Common myeloid progenitor, CD34-positive (primary cell): ENCODE measurements around the gene CDK14.
A peak's percentile ranks its signal among the peaks of the same experiment; 100 is the strongest.

Source experiments
- CTCF ChIA-PET: fragments of 350-600 bp; sonication (Branson Sonifier 250); formaldehyde crosslinking; loops from one replicate; lab custom pipeline; 2021; ENCODE audit warnings: antibody characterized with exemption; lab: Charles Lee
- POLR2A ChIA-PET: fragments of 350-600 bp; sonication (Branson Sonifier 250); formaldehyde crosslinking; loops from one replicate; lab custom pipeline; 2021; ENCODE audit warnings: antibody characterized with exemption; lab: Charles Lee
- DNase-seq, 3 donors: peaks; one replicate each; pipeline versions ENCODE4 v3.0.0 to v3.0.0-alpha.2; 2013
- H3K27ac ChIP-seq, 2 experiments: 1 replicate in 1 of 2; 2 replicates in 1 of 2; pipeline ENCODE4 v1.7.0; 2013; ENCODE audit warnings: inconsistent platforms in 2 of 2, low read length in 2 of 2, mild to moderate bottlenecking in 2 of 2, low read depth in 1 of 2, moderate library complexity in 1 of 2; ENCODE audit not compliant: severe bottlenecking in 2 of 2, insufficient read depth in 1 of 2, poor library complexity in 1 of 2
- H3K27me3 ChIP-seq, 5 experiments: replicated peaks in 2 of 5; 1 replicate in 3 of 5; 2 replicates in 2 of 5; pipeline versions ENCODE4 v1.6.1 to v1.7.0; 2013; ENCODE audit warnings: low read length in 4 of 5, mild to moderate bottlenecking in 2 of 5, moderate library complexity in 2 of 5, inconsistent platforms in 1 of 5; ENCODE audit not compliant: insufficient read depth in 5 of 5, control insufficient read depth in 4 of 5
- H3K36me3 ChIP-seq, 4 experiments: 1 replicate in 2 of 4; 2 replicates in 2 of 4; pipeline versions ENCODE4 v1.6.1 to v1.7.0; 2013; ENCODE audit warnings: low read length in 3 of 4, control low read depth in 1 of 4, mild to moderate bottlenecking in 1 of 4; ENCODE audit not compliant: control insufficient read depth in 4 of 4, insufficient read depth in 4 of 4
- H3K4me1 ChIP-seq, 4 experiments: 1 replicate in 3 of 4; 2 replicates in 1 of 4; pipeline versions ENCODE4 v1.6.1 to v1.7.1; 2013; ENCODE audit warnings: low read length in 3 of 4, mild to moderate bottlenecking in 3 of 4, control low read depth in 1 of 4, inconsistent platforms in 1 of 4, moderate library complexity in 1 of 4; ENCODE audit not compliant: control insufficient read depth in 4 of 4, insufficient read depth in 4 of 4; ENCODE audit errors: control extremely low read depth in 1 of 4
- H3K4me3 ChIP-seq, 7 experiments: 1 replicate in 4 of 7; 2 replicates in 3 of 7; pipeline versions ENCODE4 v1.5.1 to v1.7.0; 2013; ENCODE audit warnings: mild to moderate bottlenecking in 7 of 7, low read length in 6 of 7, moderate library complexity in 6 of 7, inconsistent platforms in 2 of 7, low read depth in 2 of 7, control low read depth in 1 of 7; ENCODE audit not compliant: insufficient read depth in 4 of 7, control insufficient read depth in 1 of 7; ENCODE audit errors: extremely low read depth in 1 of 7
- H3K9me3 ChIP-seq, 5 experiments: 1 replicate in 4 of 5; 2 replicates in 1 of 5; pipeline versions ENCODE4 v1.6.1 to v1.7.1; 2013; ENCODE audit warnings: low read length in 4 of 5, mild to moderate bottlenecking in 2 of 5, inconsistent platforms in 1 of 5, low read depth in 1 of 5, moderate library complexity in 1 of 5; ENCODE audit not compliant: control insufficient read depth in 4 of 5, insufficient read depth in 2 of 5; ENCODE audit errors: control extremely low read depth in 1 of 5
- WGBS: methylation state at CpG from one replicate; pipeline ENCODE4 v1.1.5; 2013; ENCODE audit not compliant: insufficient coverage; 5-methylcytosine and 5-hydroxymethylcytosine counted together

The CDK14 gene

DNA sequence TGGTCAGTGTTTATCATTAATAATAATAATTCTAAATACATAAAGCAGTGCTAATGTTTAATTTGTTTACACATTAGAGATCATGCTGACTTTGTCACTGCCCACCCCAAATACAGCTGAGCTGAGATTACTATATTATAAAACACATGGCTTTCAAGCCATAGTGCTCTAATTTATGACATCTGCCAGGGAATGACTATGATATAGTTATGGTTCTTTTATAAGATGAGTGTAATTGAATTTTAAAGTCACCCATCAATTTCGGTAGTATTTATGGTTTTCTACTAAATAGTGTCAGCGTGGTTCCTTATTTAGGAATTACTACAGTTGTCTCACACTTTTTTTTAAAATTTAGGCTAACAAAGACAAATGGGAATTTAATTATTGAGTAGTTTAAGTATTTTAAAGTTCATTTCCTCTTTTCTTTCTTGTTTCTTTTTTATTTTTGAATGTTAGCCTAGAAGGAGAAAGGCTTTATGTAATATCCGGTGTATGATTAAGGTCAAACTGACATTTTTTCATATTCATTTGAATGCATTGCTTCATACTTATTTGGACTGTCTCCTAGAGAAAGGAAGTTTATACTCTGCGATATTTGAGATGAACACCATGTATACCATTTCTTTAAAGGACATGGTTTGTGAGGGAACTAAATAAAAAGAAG, 3.9 kb downstream of the CDK14 start:
- WGBS, result no CpG with 5 or more reads among the region's 4 CpGs
- H3K9me3 ChIP-seq, result no peaks in the 10 kb centered on the region
- peaks cover 0 to 3% (median 0%) of the 10 kb centered on the region in 5 experiments for H3K27me3 ChIP-seq
- DNase-seq, result peak; percentile 44 to 84 (median 74)
- H3K36me3 ChIP-seq, result peaks cover 0 to 2% (median 0%) of the 10 kb centered on the region in 4 experiments
- peak overlapping the region in 1 of 2 experiments; percentile 56 for H3K27ac ChIP-seq
- CTCF ChIA-PET, result interaction anchor here (1.4 to 2.4 kb wide), 2 partner anchors 8 to 29 kb away, joined by 6 to 11 read pairs; no protein-coding TSS in a partner anchor
- peak overlapping the region in 2 of 7 experiments; percentile 28 to 37 for H3K4me3 ChIP-seq
- POLR2A ChIA-PET, result no interaction called here
- H3K4me1 ChIP-seq, result peaks cover 18 to 32% (median 27%) of the 10 kb centered on the region in 4 experiments

GRCh38 chr7:90602303-90602702, 6.2 kb downstream of the CDK14 start:
- Histone ChIP-seq H3K9me3 (no peaks in the 10 kb centered on the region), H3K4me1 (peaks cover 10 to 20% (median 17%) of the 10 kb centered on the region in 4 experiments), H3K27ac (no peak overlapping the region), H3K27me3 (no peaks in the 10 kb centered on the region), H3K36me3 (peaks cover 0 to 2% (median 0%) of the 10 kb centered on the region in 4 experiments), H3K4me3 (no peak overlapping the region)
- CTCF ChIA-PET, result interaction anchor here (1.1 to 2.1 kb wide), 5 partner anchors 11 to 27 kb away, joined by 3 to 7 read pairs (median 3); no protein-coding TSS in a partner anchor
- POLR2A ChIA-PET, result interaction anchor here (0.5 kb wide), 1 partner anchor 228 kb away, joined by 3 read pairs; no protein-coding TSS in a partner anchor
- 100% methylated on average over 1 of the region's 1 CpG for WGBS
- DNase-seq, result no peak

- no CpG with 5 or more reads among the region's 1 CpG for WGBS
Measured at GRCh38 chr7:90603346-90603745, 7.2 kb downstream of the CDK14 start.

DNA sequence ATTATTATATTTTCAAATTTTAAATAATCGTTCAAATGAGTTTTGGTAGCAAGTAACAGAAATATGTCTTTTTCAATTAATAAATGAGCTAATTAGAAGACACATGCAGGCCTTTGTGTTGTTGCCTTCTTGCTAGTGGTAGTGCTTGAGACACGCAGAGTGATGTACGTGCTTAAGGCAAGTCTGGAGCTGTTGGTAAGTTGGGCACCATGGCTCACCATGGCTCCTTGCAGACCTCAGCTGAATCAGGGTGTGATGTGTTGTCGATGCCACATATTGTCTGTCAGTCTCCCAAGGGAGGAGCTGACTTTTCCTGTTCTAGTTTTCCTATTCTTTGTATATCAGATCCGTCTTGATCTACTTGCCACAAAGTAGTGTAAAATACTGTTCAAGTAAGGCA, 8.3 kb downstream of the CDK14 start:
- peaks cover 3 to 13% (median 10%) of the 10 kb centered on the region in 4 experiments for H3K4me1 ChIP-seq
- H3K9me3 ChIP-seq, result no peaks in the 10 kb centered on the region
- POLR2A ChIA-PET, result no interaction called here
- H3K4me3 ChIP-seq, result no peak overlapping the region
- no peak overlapping the region for H3K27ac ChIP-seq
- no peaks in the 10 kb centered on the region for H3K27me3 ChIP-seq
- no peak for DNase-seq
- 92% methylated on average over 3 of the region's 5 CpGs for WGBS
- CTCF ChIA-PET, result interaction anchor here (0.7 to 1.2 kb wide), 2 partner anchors 9 to 24 kb away, joined by 3 read pairs; no protein-coding TSS in a partner anchor
- peaks cover 0 to 2% (median 0%) of the 10 kb centered on the region in 4 experiments for H3K36me3 ChIP-seq

More at GRCh38 chr7:90603346-90603745, 7.2 kb downstream of the CDK14 start:
- H3K9me3 ChIP-seq, result no peaks in the 10 kb centered on the region
- H3K36me3 ChIP-seq, result peaks cover 0 to 2% (median 0%) of the 10 kb centered on the region in 4 experiments
- H3K4me3 ChIP-seq, result no peak overlapping the region
- no peak overlapping the region for H3K27ac ChIP-seq
- ChIA-PET CTCF (interaction anchor here (0.6 to 2.1 kb wide), 5 partner anchors 10 to 23 kb away, joined by 3 to 7 read pairs (median 3); no protein-coding TSS in a partner anchor), POLR2A (no interaction called here)
- no peak for DNase-seq
- peaks cover 3 to 13% (median 11%) of the 10 kb centered on the region in 4 experiments for H3K4me1 ChIP-seq
- no peaks in the 10 kb centered on the region for H3K27me3 ChIP-seq

GRCh38 chr7:90605055-90605454, 8.9 kb downstream of the CDK14 start:
- no peaks in the 10 kb centered on the region for H3K27me3 ChIP-seq
- 90% methylated on average over 2 of the region's 2 CpGs for WGBS
- H3K27ac ChIP-seq, result no peak overlapping the region
- no peak for DNase-seq
- no peak overlapping the region for H3K4me3 ChIP-seq
- peaks cover 0 to 2% (median 0%) of the 10 kb centered on the region in 4 experiments for H3K36me3 ChIP-seq
- peaks cover under 1 to 11% (median 8%) of the 10 kb centered on the region in 4 experiments for H3K4me1 ChIP-seq
- CTCF ChIA-PET, result interaction anchor here (1.2 kb wide), 2 partner anchors 9 to 25 kb away, joined by 3 to 5 read pairs; partner anchors contain the start of gene CDK14
- H3K9me3 ChIP-seq, result no peaks in the 10 kb centered on the region
- POLR2A ChIA-PET, result no interaction called here

DNA sequence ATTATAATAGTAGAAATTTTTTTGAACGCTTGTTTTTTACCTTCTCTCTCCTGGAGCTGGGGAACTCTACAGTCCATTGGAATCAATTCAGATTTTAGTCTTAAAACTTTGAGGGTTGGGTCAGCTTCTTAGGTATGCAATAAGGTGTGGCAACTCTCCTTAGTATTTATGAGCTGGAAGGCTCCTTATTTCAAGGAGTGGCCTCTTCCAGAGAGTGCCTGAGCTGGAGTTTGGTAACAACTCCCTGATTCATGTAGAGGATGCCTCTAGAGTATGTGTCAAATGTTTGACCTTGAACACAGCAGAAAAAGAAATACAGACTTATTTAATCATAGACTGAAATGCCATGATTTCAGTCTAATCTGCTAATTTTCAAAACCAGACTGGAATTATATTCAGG, 11.1 kb downstream of the CDK14 start:
- CTCF ChIA-PET, result interaction anchor here (0.8 to 2.4 kb wide), 4 partner anchors 8 to 43 kb away, joined by 3 to 11 read pairs (median 4); partner anchors contain the start of gene CDK14
- H3K27me3 ChIP-seq, result no peaks in the 10 kb centered on the region
- H3K27ac ChIP-seq, result no peak overlapping the region
- POLR2A ChIA-PET, result no interaction called here
- no peaks in the 10 kb centered on the region for H3K36me3 ChIP-seq
- H3K4me3 ChIP-seq, result no peak overlapping the region
- WGBS, result no CpG with 5 or more reads among the region's 1 CpG
- DNase-seq, result no peak
- H3K4me1 ChIP-seq, result no peaks in the 10 kb centered on the region
- no peaks in the 10 kb centered on the region for H3K9me3 ChIP-seq

DNA sequence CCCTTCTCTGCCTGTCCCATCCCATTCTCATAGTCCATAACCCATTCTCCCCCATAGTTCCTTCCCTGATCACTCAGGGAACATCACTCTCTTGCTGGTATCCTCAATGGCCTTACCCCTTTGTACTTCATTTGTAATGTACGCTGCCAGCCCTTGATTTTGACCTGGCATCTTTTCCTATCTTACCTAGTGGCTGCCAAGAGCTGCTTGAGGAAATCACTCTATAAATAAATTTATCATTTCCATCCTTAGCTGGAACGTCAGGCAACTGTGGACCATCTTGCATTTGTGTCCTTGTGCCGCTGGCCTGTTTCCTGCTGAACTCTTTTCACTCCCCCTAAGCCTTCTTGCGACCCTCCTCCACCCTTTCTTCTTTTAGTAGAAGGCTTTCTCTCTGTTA, 14.0 kb downstream of the CDK14 start:
- Histone ChIP-seq H3K27ac (no peak overlapping the region), H3K36me3 (no peaks in the 10 kb centered on the region), H3K9me3 (no peaks in the 10 kb centered on the region), H3K4me1 (peaks cover 0 to 9% (median 8%) of the 10 kb centered on the region in 4 experiments), H3K4me3 (no peak overlapping the region), H3K27me3 (no peaks in the 10 kb centered on the region)
- ChIA-PET CTCF (interaction anchor here (1.3 kb wide), 1 partner anchor 59 kb away, joined by 3 read pairs; no protein-coding TSS in a partner anchor), POLR2A (no interaction called here)
- WGBS, result 91% methylated on average over 4 of the region's 4 CpGs
- DNase-seq, result no peak
